WTC11 (cell line): ENCODE measurements around the gene ARAP1. TPM values are rescaled to one million over a fixed set of nuclear protein-coding genes. Genes with fewer than 3 reads are reported as not detected.

Experiments used
- ATAC-seq: fragments of 200-7000 bp; cut with Tn5 transposase; 2 replicates; pipeline ENCODE4 v1.10.0; 2021; ENCODE audit warnings: mild to moderate bottlenecking, moderate library complexity
- CTCF ChIA-PET: fragments of 300-600 bp; sonication (Branson Sonifier 250); formaldehyde crosslinking; loops from one replicate; lab custom pipeline; 2021; ENCODE audit warnings: antibody characterized with exemption; lab: Charles Lee
- POLR2A ChIA-PET: fragments of 350-600 bp; sonication (Branson Sonifier 250); formaldehyde crosslinking; loops from one replicate; lab custom pipeline; 2021; ENCODE audit warnings: antibody characterized with exemption; lab: Charles Lee
- DNase-seq: peaks from one replicate; pipeline ENCODE4 v3.0.0; 2021; ENCODE audit warnings: low spot score
- H3K27ac Mint-ChIP-seq: 2 replicates; pipeline ENCODE4 v1.8.0; 2021; ENCODE audit warnings: mixed read lengths
- H3K27me3 Mint-ChIP-seq: 2 replicates; pipeline ENCODE4 v1.8.0; 2021; ENCODE audit warnings: low read depth, mild to moderate bottlenecking, moderate library complexity, mixed read lengths
- H3K36me3 Mint-ChIP-seq: 2 replicates; pipeline ENCODE4 v1.8.0; 2021; ENCODE audit warnings: mixed read lengths
- H3K4me1 Mint-ChIP-seq: 2 replicates; pipeline ENCODE4 v1.8.0; 2022; ENCODE audit warnings: mixed read lengths
- H3K4me3 Mint-ChIP-seq: 2 replicates; pipeline ENCODE4 v1.8.0; 2021; ENCODE audit warnings: mild to moderate bottlenecking, moderate library complexity, mixed read lengths
- H3K9me3 Mint-ChIP-seq: 2 replicates; pipeline ENCODE4 v1.8.0; 2021; ENCODE audit warnings: mixed read lengths
- ATF6 ChIP-seq: sonication (generic); formaldehyde crosslinking; IDR thresholded peaks from 2 replicates; pipeline ENCODE4 v1.8.1; 2023; ENCODE audit warnings: mild to moderate bottlenecking, missing genetic modification reagents
- FOXP1 ChIP-seq: sonication (generic); formaldehyde crosslinking; IDR thresholded peaks from 2 replicates; pipeline ENCODE4 v1.8.0; 2022; ENCODE audit warnings: missing genetic modification reagents, mild to moderate bottlenecking, moderate library complexity, borderline replicate concordance
- GTF2I ChIP-seq: fragments of 250-450 bp; sonication (Bioruptor Pico); conservative IDR thresholded peaks from 2 replicates; pipeline ENCODE4 v1.4.0; 2021; ENCODE audit warnings: mild to moderate bottlenecking
- JUN ChIP-seq: sonication (generic); formaldehyde crosslinking; IDR thresholded peaks from 2 replicates; pipeline ENCODE4 v1.8.0; 2023; ENCODE audit warnings: mild to moderate bottlenecking, missing genetic modification reagents
- KAT7 ChIP-seq: sonication (generic); formaldehyde crosslinking; IDR thresholded peaks from 2 replicates; pipeline ENCODE4 v1.8.1; 2023; ENCODE audit warnings: missing genetic modification reagents, mild to moderate bottlenecking, borderline replicate concordance
- MXD4 ChIP-seq: fragments of 250-450 bp; sonication (Bioruptor Pico); IDR thresholded peaks from 2 replicates; pipeline ENCODE4 v1.8.0; 2021; ENCODE audit warnings: mild to moderate bottlenecking, moderate library complexity, borderline replicate concordance
- MYBL2 ChIP-seq: sonication (generic); formaldehyde crosslinking; IDR thresholded peaks from 2 replicates; pipeline ENCODE4 v1.8.1; 2023; ENCODE audit warnings: mild to moderate bottlenecking, moderate library complexity, missing genetic modification reagents
- OVOL2 ChIP-seq: fragments of 250-450 bp; sonication (Bioruptor Pico); IDR thresholded peaks from 2 replicates; pipeline ENCODE4 v1.9.0; 2021; ENCODE audit warnings: mild to moderate bottlenecking, borderline replicate concordance
- USF1 ChIP-seq: sonication (generic); formaldehyde crosslinking; IDR thresholded peaks from 2 replicates; pipeline ENCODE4 v1.8.0; 2022; ENCODE audit warnings: mild to moderate bottlenecking, missing genetic modification reagents
- ZNF121 ChIP-seq: sonication (generic); formaldehyde crosslinking; IDR thresholded peaks from 2 replicates; pipeline ENCODE4 v1.8.0; 2023; ENCODE audit warnings: missing genetic modification reagents
- ZNF219 ChIP-seq: sonication (generic); formaldehyde crosslinking; IDR thresholded peaks from 2 replicates; pipeline ENCODE4 v1.8.0; 2023; ENCODE audit warnings: missing genetic modification reagents, mild to moderate bottlenecking, borderline replicate concordance
- ZNF232 ChIP-seq: sonication (generic); formaldehyde crosslinking; IDR thresholded peaks from 2 replicates; pipeline ENCODE4 v1.8.0; 2022; ENCODE audit warnings: mild to moderate bottlenecking, missing genetic modification reagents
- ZNF281 ChIP-seq: sonication (generic); formaldehyde crosslinking; IDR thresholded peaks from 2 replicates; pipeline ENCODE4 v1.8.0; 2023; ENCODE audit warnings: mild to moderate bottlenecking, missing genetic modification reagents
- ZNF317 ChIP-seq: sonication (generic); formaldehyde crosslinking; IDR thresholded peaks from 2 replicates; pipeline ENCODE4 v1.8.1; 2023; ENCODE audit warnings: low read depth, mild to moderate bottlenecking, moderate library complexity, missing genetic modification reagents, borderline replicate concordance
- ZNF423 ChIP-seq: fragments of 250-450 bp; sonication (Bioruptor Pico); IDR thresholded peaks from 2 replicates; pipeline ENCODE4 v2.1.2; 2022; ENCODE audit warnings: mild to moderate bottlenecking, moderate library complexity
- ZNF512 ChIP-seq: sonication (generic); formaldehyde crosslinking; IDR thresholded peaks from 2 replicates; pipeline ENCODE4 v1.8.1; 2022; ENCODE audit warnings: missing genetic modification reagents, borderline replicate concordance
- total RNA-seq: library from RNA; stranded (reverse); gene quantifications from 3 replicates; pipeline ENCODE4 v1.2.3, GENCODE V29; 2021
- TF ChIP-seq, protein P1 (sequence below): sonication (generic); formaldehyde crosslinking; conservative IDR thresholded peaks from 2 replicates; pipeline ENCODE4 v1.8.1; 2022; ENCODE audit warnings: mild to moderate bottlenecking, missing genetic modification reagents
- TF ChIP-seq, protein P2 (sequence below): sonication (generic); formaldehyde crosslinking; IDR thresholded peaks from 2 replicates; pipeline ENCODE4 v1.8.1; 2023; ENCODE audit warnings: mild to moderate bottlenecking, missing genetic modification reagents, moderate library complexity
- TF ChIP-seq, protein P3 (sequence below): sonication (generic); formaldehyde crosslinking; IDR thresholded peaks from 2 replicates; pipeline ENCODE4 v1.8.1; 2023; ENCODE audit warnings: mild to moderate bottlenecking, moderate library complexity, missing genetic modification reagents

Gene ARAP1
- total RNA-seq, 1 experiment from 2014 or later = 98.8 TPM

DNA sequence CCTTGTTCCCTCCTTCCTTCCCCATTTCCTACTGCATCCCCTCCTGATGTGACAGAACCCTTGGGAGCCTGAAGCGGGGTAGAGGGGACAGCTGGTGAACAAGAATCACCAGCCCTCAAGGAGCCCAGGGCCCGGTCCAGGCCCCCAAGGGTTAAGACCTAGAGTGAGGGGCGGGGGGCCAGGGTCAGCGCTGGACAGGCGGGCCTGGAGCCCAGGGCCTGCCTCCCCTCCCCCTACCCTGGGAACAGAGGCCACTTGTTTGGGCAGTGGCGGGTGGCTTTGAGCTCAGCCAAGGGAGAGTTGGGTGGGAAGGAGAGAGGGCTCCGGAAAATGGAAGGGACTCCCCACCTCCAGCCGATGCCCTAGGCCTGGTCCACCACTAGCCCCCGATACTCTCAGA, 2.1 kb downstream of the ARAP1 start:
- Mint-ChIP-seq H3K9me3 (no peaks in the 10 kb centered on the region), H3K27ac (no peak overlapping the region), H3K4me1 (peaks cover 31% of the 10 kb centered on the region), H3K27me3 (peaks cover 10% of the 10 kb centered on the region), H3K4me3 (no peak overlapping the region), H3K36me3 (peaks cover 2% of the 10 kb centered on the region; the same call in 1 of the 2 replicates)
- no peak for ATAC-seq
- ChIA-PET CTCF (interaction anchor here (1.3 kb wide), 1 partner anchor 25 kb away, joined by 6 read pairs; no protein-coding TSS in a partner anchor), POLR2A (no interaction called here)
- no peak for DNase-seq
- TF ChIP-seq JUN (CRISPR knock-in tag) (no peak), ATF6 (CRISPR knock-in tag) (no peak), FOXP1 (CRISPR knock-in tag) (no peak), KAT7 (CRISPR knock-in tag) (no peak), OVOL2 (CRISPR knock-in tag) (no peak), ZNF512 (CRISPR knock-in tag) (no peak), ZNF317 (CRISPR knock-in tag) (no peak)
- TF ChIP-seq, protein P1, sequence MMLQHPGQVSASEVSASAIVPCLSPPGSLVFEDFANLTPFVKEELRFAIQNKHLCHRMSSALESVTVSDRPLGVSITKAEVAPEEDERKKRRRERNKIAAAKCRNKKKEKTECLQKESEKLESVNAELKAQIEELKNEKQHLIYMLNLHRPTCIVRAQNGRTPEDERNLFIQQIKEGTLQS (CRISPR knock-in tag) = no peak

- CTCF ChIA-PET = interaction anchor here (2.0 kb wide), 1 partner anchor 22 kb away, joined by 8 read pairs; no protein-coding TSS in a partner anchor
- POLR2A ChIA-PET = no interaction called here
Observed at GRCh38 chr11:72747289-72747855, 4.8 kb downstream of the ARAP1 start.

More at GRCh38 chr11:72747289-72747855, 4.8 kb downstream of the ARAP1 start:
- no peak for DNase-seq
- ATAC-seq = no peak
- Mint-ChIP-seq H3K4me3 (no peak overlapping the region), H3K4me1 (peaks cover 33% of the 10 kb centered on the region), H3K9me3 (no peaks in the 10 kb centered on the region), H3K36me3 (peaks cover 2% of the 10 kb centered on the region; the same call in 1 of the 2 replicates), H3K27ac (no peak overlapping the region), H3K27me3 (no peaks in the 10 kb centered on the region)
- TF ChIP-seq, protein P2, sequence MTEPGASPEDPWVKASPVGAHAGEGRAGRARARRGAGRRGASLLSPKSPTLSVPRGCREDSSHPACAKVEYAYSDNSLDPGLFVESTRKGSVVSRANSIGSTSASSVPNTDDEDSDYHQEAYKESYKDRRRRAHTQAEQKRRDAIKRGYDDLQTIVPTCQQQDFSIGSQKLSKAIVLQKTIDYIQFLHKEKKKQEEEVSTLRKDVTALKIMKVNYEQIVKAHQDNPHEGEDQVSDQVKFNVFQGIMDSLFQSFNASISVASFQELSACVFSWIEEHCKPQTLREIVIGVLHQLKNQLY (CRISPR knock-in tag) = no peak
- TF ChIP-seq ZNF281 (CRISPR knock-in tag) = no peak
- no peak for TF ChIP-seq ZNF121 (CRISPR knock-in tag)
- TF ChIP-seq, protein P3, sequence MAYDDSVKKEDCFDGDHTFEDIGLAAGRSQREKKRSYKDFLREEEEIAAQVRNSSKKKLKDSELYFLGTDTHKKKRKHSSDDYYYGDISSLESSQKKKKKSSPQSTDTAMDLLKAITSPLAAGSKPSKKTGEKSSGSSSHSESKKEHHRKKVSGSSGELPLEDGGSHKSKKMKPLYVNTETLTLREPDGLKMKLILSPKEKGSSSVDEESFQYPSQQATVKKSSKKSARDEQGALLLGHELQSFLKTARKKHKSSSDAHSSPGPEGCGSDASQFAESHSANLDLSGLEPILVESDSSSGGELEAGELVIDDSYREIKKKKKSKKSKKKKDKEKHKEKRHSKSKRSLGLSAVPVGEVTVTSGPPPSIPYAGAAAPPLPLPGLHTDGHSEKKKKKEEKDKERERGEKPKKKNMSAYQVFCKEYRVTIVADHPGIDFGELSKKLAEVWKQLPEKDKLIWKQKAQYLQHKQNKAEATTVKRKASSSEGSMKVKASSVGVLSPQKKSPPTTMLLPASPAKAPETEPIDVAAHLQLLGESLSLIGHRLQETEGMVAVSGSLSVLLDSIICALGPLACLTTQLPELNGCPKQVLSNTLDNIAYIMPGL = no peak
- no peak for TF ChIP-seq MYBL2
- TF ChIP-seq USF1 (CRISPR knock-in tag) = no peak
- TF ChIP-seq ZNF219 (CRISPR knock-in tag) = no peak
- TF ChIP-seq MXD4 (CRISPR knock-in tag) = no peak
- no peak for TF ChIP-seq ZNF232 (CRISPR knock-in tag)
- no peak for TF ChIP-seq ZNF423 (CRISPR knock-in tag)
- TF ChIP-seq GTF2I = no peak
